G401.6 (cell line): ENCODE results near the gene PPP6C.
A peak's percentile ranks its signal among the peaks of the same experiment; 100 is the strongest.
"Not testable (repeated sequence)": the region's sequence is repeated elsewhere in the genome, so short reads cannot be mapped to it uniquely, and the experiment has no call there.

Experiments used
- FAIRE-seq: peaks from 2 replicates; lab custom pipeline; 2012; peaks lifted over from hg19 to GRCh38; lab: Jason Lieb, UNC

The PPP6C gene

DNA sequence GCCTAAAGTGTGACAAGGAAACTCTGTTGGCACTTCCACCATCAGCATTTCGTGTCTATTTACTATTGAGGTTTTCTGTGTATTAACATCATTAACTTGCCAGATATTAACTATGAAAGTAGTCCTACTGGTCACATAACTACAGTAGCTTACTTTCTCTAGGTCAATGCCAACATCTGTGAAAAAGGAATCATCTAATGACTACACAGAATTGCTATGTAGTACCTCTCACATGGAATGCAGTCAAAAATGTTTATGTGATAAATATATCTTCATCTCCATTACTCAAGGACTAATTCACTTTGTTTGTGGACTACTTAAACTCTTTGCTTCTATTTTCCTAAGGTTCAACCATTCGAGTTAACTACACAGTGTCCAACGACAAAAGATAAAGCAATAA is 48.4 kb downstream of the PPP6C start:
- no peak for FAIRE-seq

DNA sequence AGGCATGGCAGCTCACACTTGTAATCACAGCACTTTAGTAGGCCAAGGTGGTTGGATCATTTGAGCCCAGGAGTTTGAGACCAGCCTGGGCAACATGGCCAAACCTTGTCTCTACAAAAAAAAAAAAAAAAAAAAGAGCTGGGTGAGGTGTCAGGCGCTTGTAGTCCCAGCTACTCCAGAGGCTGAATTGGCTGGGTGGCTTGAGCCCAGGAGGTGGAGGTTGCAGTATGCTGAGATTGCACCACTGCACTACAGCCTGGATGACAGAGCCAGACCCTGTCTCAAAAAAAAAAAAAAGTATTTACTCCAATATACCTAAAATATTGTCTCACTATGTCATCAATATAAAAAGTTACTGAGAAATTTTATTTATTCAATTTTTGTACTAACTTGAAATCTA is 49.0 kb downstream of the PPP6C start:
- no peak for FAIRE-seq

DNA sequence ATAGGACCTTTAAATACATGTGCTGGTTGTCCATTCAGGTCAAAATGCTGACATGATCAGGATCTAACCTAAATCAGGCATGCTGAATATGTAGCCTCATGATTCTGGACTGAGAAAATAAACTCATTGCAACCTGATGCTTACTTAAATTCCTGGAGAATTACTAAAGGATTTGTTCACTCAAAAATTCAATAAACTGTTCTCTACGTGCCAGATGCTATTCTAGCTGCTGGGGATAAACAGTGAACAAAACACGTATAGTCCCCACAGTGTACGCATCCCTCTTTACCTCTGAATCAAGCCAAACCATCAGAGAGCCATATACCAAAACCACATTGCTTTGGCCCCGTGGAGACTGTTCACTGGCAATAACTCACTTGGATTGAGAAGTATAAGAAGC is 52.4 kb downstream of the PPP6C start:
- FAIRE-seq, result no peak

DNA sequence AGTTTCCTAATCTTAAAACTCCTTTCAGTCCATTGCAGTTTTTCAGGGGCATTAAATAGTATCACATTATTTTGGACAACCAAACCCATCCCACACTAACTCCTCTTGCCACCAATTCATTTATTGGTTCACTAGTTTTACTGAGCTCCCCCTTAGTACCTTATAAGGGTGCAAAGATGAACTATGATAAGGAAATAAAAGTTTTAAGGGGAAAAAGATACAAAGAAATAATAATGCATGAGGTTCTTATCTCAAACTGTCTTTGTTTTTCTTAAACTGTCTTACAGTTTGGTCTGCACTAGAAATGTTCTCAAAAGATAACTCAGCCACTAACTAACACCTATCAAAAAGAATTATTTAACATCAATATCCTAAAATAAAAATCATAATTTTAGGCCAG is 54.6 kb downstream of the PPP6C start:
- no peak for FAIRE-seq

DNA sequence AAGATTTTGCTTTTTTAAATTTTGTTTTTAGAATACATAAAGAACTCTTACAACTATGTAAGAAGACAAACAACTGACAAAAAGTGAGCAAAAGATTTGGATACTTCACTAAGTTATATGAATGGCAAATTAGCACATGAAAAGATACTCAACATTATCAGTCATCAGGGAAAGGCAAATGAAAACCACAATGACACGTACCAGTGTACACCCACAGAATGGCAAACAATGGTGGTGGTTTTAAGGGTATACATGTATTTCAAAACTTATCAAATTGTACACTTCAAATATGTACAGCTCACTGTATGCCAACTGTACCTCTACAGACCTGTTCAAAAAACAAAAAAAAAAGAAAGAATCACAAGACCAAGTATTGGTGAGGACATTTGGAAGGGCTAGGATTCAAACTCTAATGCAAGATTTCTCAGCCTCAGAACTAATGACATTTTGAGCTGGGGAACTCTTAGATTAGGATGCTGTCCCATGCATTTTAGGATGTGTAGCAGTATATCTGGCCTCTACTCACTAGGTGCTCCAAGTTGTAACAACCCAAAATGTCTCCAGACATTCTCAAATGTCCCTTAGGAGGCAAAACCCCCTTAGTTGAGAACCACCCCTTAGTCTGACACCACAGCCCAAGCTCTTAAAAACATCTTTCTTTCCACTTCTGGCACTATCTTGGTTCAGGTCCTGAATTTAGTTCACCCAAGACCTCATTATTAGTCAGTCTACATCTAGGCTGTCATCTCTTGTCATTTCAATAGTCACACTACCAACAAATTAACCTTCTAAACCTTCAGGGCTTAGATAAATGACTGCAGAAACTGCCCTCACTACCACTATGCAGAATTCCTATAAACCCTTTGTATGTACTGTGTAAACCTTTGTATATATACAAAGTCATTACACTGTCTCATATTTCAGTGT is 55.9 kb downstream of the PPP6C start:
- no peak for FAIRE-seq

DNA sequence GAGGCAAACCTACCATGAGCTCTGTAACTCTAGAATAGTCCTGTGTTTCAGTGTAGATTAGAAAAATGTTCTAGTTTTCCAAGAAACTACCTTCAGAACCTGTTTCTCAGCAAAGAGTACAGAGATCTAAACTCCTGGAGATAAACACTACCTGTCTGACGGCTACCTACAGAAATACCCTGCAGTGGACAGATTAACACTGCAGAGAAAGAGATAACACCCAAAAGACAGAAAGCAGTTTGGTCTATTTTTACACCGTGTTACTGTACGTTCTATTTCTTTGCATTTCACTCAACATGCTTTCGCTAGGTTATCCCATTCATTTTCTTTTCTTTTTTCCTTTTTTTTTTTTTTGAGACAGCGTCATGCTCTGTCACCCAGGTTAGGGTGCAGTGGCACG is 57.8 kb downstream of the PPP6C start:
- FAIRE-seq, result no peak

DNA sequence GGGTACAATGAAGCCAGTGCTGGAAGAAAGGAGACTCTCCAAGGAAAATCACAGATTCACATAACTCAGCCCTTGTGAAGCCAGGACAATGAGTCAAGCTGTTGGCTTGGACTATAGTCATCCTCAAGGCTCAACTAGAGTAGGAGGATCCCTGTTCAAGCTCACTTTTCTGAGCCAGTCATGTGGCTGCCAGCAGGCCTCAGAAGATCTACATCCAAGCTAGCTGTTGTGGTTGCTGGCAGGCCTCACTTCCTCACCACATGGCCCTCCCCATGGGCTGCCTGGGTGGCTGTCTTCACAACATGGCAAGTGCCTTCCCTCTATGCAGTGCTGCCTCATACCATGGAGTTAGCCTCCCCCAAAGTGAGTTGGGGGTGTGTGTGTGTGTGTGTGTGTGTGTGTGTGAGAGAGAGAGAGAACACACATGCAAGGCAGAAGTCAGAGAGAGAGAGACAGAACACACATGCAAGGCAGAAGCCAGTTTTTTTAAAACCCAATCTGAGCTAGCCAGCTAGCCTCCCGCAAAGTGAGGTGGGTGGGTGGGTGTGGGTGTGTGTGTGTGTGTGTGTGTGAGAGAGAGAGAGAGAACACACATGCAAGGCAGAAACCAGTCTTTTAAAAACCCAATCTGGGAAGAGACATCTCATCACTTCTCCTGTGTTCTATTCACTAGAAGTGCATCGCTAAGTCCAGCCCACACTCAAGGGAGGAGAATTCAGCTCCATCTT is 63.4 kb downstream of the PPP6C start:
- FAIRE-seq, result no peak

DNA sequence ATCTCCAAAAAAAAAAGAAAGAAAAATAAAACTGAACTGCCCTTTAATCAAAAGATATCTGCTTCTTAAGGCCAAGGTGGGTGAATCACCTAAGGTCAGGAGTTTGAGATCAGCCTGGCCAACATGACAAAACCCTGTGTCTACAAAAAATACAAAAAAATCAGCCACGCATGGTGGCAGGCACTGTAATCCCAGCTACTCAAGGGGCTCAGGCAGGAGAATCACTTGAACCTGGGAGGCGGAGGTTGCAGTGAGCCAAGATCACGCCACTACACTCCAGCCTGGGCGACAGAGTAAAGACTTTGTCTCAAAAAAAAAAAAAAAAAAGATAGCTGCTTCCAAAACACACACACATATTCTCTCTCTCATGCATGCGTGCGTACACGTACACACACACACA is 64.1 kb downstream of the PPP6C start:
- no peak for FAIRE-seq

DNA sequence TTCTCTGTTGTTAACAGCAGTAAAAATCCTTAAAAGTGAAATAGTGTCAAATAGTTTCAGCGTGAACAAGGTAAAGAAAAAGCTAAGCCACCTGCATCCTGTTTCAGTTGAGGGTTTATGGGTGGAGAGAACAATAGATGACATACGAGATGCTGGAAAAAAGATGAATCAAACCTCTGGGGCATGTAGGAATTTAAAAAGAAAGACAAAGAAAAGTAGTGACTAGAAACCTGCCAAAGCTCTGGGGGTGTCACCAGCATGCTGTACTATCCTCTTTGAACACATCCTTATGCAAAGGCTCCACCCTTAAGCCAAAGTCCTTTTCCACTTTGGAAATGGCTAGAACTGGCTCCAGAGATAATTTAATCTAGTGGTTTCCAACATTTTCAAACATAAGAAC is 68.5 kb downstream of the PPP6C start:
- no peak for FAIRE-seq

DNA sequence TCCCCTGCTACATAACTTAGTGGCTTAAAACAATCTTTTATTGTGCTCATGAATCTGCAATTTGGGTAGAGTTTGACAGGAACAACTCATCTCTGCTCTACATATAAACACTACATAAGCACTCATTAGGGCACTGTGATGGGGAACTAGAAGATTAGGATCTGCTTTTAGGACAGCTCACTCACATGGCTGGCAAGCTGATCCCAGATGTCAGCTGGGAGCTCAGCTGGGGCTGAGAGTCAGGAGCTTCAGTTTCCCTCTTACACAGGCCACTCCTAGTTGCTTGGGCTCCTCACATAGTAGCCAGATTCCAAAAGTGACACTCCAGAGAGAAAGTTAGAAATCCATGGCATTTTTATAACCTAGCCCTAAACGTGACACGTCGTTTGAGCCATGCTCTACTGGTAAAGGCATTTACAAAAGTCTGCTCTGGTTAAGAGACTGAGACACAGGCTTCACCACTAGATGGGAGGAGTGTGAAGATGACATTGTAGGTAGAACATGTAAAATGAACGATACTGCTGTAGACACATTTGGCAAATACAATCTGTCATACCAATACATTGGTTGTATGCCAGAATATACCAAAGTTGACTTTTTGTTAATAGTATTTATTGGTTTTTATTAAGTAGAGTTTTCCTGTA is 69.8 kb downstream of the PPP6C start:
- peak; percentile 3 for FAIRE-seq

DNA sequence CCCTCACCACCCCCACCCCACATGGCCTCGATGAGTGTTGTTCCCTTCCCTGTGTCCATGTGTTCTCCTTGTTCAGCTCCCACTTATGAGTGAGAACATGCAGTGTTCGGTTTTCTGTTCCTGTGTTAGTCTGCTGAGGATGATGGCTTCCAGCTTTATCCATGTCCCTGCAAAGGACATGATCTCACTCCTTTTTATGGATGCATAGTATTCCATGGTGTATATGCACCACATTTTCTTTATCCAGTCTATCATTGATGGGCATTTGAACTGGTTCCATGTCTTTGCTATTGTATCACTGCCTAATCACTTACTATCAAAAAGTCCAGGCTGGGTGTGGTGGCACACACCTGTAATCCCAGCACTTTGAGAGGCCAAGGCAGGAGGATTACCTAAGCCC is 70.9 kb downstream of the PPP6C start:
- not testable (repeated sequence) for FAIRE-seq

DNA sequence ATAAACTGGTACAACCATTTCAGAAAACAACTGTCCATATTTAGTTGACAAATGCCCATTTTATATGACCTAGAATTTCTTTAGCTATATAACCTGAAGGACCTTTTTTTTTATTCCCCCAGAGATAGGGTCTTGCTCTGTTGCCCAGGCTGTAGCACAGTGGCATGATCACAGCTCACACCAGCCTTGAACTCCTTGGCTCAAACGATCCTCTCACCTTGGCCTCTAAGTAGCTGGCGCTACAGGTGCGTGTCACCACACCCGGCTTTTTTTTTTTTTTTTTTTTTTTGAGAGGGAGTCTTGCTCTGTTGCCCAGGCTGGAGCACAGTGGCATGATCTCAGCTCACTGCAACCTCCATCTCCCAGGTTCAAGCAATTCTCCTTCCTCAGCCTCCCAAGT is 75.1 kb downstream of the PPP6C start:
- not testable (repeated sequence) for FAIRE-seq

DNA sequence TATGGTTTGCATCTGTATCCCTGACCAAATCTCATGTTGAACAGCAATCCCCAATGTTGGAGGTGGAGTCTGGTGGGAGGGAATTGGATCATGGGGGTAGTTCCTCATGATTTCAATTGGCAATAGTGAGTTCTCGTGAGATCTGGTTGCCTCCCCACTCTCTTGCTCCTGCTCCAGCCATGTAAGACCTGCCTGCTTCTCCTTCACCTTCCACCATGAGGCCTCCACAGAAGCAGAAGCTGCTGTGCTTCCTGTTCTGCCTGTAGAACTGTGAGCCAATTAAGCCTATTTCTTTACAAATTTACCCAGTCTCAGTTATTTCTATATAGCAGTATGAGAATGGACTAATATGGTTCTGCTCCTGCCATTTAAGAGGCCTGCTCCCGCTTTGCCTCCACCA is 79.1 kb downstream of the PPP6C start:
- FAIRE-seq, result no peak

DNA sequence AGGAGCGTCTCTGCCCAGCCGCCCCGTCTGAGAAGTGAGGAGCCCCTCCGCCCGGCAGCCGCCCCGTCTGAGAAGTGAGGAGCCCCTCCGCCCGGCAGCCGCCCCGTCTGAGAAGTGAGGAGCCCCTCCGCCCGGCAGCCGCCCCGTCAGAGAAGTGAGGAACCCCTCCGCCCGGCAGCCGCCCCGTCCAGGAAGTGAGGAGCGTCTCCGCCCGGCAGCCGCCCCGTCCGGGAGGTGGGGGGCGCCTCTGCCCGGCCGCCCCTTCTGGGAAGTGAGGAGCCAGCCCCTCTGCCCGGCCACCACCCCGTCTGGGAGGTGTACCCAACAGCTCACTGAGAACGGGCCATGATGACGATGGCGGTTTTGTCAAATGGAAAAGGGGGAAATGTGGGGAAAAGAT is 81.1 kb downstream of the PPP6C start:
- FAIRE-seq, result not testable (repeated sequence)

DNA sequence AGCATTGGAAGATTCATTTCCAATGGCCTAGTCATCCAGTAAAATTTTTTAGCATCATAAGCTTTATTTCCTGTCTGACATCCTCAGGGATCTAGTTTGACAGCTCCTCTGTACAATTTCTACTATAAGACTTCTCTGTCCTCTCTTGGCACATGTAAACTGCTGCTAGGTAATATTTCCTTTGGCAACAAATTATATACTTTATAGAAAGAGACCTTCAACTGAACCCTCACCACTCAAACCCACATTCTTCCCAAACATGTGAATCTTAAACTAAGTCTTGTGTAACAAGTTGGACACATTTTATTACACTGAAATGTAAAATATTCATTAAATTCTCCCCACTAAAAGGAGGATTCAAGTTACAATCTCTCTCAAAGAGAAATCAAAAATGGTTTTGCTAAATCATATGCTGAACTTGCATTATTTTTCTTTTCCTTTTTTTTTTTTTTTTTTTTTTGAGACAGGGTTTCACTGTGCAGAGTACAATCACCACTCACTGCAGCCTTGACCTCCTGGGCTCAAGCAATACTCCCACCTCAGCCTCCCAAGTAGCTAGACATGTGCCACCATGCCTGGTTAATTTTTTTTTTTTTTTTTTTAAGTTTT is 83.2 kb downstream of the PPP6C start:
- no peak for FAIRE-seq

DNA sequence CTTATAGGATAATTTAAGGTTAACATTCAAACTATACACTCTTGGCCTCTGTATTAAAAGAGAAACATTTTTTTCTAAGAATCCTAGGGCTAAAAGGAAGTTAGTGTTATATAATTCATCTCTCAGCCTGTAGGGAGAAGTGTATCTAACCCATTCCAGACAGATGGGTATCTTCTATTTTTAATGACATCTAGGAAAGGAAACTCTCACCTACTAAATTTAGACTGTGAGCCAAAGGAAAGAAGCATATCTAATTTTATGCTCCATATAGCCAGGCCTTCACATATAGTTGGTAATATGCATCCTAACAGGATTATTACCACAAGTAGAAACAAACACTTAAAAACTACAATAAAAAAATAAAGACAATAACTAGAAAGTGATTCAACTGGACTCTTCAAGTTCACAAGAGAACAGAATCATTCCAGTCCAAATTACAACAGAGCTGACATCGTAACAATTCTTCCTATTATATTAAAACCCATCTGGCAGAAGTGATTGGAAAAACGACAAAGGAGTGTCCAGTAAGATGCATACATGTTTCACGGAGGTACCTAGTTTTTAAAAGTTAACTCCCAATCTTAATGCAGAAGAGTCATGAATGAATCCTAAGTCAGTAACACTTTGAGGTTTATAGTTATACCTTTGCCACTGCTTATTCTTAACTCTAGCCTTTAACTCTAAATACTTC is 85.7 kb downstream of the PPP6C start:
- no peak for FAIRE-seq

DNA sequence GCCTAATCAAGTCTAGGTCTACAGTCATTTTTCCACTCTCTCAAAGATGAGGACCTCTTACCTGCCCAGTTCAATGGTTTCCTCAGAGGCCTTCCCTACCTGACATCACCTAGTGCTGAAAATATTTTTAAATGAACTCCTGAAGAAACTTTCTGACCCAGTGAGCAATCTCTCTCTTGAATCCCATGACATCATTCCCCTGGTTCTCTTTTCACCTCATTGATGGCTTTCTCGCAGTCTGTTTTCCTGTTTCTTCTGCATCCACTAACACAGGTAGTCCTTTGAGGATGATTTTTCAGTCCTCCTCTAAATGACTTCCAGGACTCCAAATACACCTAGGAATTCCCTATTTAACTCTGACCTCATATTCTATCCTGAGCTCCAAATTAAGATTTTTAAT is 86.6 kb downstream of the PPP6C start:
- no peak for FAIRE-seq

DNA sequence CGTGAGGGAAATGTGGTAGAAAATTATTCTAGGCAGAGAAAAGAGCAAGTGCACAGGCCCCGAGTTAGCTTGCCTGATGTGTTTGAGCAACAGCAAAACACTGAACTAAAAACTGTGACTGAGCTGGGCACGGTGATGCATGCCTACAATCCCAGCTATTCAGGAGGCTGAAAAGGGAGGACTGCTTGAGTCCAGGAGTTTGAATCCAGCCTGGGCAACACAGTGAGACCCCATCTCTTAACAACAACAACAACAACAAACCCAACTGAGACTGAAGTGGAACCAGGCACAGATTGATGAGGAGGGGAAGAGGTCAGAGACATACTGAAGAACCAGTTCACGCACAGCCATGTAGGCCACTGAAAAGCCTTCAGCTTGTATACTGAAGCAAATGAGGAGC is 88.8 kb downstream of the PPP6C start:
- FAIRE-seq, result no peak

DNA sequence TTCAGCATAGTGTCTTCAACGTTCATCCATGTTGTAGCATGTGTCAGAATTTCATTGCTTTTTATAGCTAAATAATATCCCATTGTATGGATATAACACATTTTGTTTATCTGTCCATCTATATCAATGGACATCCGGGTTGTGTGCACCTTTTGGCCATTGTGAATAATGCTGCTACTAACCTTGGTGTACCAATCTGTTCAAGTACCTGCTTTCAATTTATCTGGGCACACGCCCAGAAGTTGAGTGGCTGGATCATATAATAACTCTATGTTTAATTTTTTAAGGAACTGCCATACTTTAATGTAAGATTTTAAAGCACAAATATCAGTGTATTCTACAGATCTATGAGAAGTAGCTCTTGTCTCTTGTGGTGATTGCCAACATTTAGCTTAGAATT is 89.8 kb downstream of the PPP6C start:
- no peak for FAIRE-seq
